ENCODE data around the gene ATOH8. TPM values are rescaled to one million over a fixed set of nuclear protein-coding genes. Genes with fewer than 3 reads are reported as not detected.

ATOH8 gene
- total and polyA plus RNA-seq, 2 donors (not counting 3 experiments of a cell fraction or from before 2014, with no cell fraction given): 10.3 to 12.8 TPM

- FAIRE-seq (no peak), DNase-seq (ENCODE audit: low read depth, low spot score) (no peak)
- Histone ChIP-seq H3K36me3 (ENCODE audit: control insufficient read depth in 2 of 2, extremely low read depth in 1 of 2, insufficient read depth in 2 of 2, low read length in 2 of 2) (no peaks in the 10 kb centered on the region), H3K9me3 (replicated peaks; ENCODE audit: control insufficient read depth, insufficient read depth, low read length) (no peaks in the 10 kb centered on the region), H3K9ac (replicated peaks; ENCODE audit: extremely low read depth, insufficient read depth, low read length) (no peak overlapping the region), H3K27ac (ENCODE audit: insufficient read depth, low read depth, low read length) (no peak overlapping the region), H3K4me3 (replicated peaks in 1 of 3; ENCODE audit: insufficient read depth in 1 of 3, low read depth in 1 of 3, low read length in 3 of 3) (no peak overlapping the region), H3K9me1 (replicated peaks; ENCODE audit: control insufficient read depth, extremely low read depth, insufficient read depth, low read length) (no peaks in the 10 kb centered on the region), H2AFZ (ENCODE audit: low read depth, low read length) (peak overlapping the region; percentile 31), H4K20me1 (replicated peaks; ENCODE audit: control insufficient read depth, extremely low read depth, insufficient read depth, low read length) (no peaks in the 10 kb centered on the region), H3K4me1 (ENCODE audit: control insufficient read depth, extremely low read depth, insufficient read depth, low read length) (peaks cover 26% of the 10 kb centered on the region), H3K4me2 (ENCODE audit: insufficient read depth, low read length) (no peak overlapping the region), H3K27me3 (ENCODE audit: control insufficient read depth in 2 of 2, insufficient read depth in 2 of 2, low read length in 2 of 2) (no peaks in the 10 kb centered on the region), H3K79me2 (ENCODE audit: control insufficient read depth, insufficient read depth, low read length) (no peaks in the 10 kb centered on the region)
- TF ChIP-seq JUN (IDR thresholded peaks at IDR 0.05; ENCODE audit: borderline replicate concordance, insufficient read depth, insufficient read length, low read depth): no peak
- TF ChIP-seq POLR2AphosphoS5 (IDR thresholded peaks at IDR 0.05; ENCODE audit: insufficient read depth, low read depth, low read length): no peak
- no peak for TF ChIP-seq POLR2A (IDR thresholded peaks at IDR 0.05; ENCODE audit: low read depth, low read length)
- no peak for TF ChIP-seq MYC (IDR thresholded peaks at IDR 0.05; ENCODE audit: low read depth, low read length)
- TF ChIP-seq CTCF (IDR thresholded peaks at IDR 0.05; ENCODE audit: extremely low read depth in 1 of 2, insufficient read depth in 1 of 2, low read depth in 1 of 2, low read length in 2 of 2): no peak
- no peak for TF ChIP-seq FOS (IDR thresholded peaks at IDR 0.05; ENCODE audit: borderline replicate concordance, insufficient read depth, low read length)
- no peak for TF ChIP-seq MAX (IDR thresholded peaks at IDR 0.05; ENCODE audit: insufficient read depth, insufficient read length)
- TF ChIP-seq EZH2 (IDR thresholded peaks at IDR 0.05; ENCODE audit: borderline replicate concordance, low read depth, low read length, severe bottlenecking): no peak
- no peak for TF ChIP-seq GATA2 (IDR thresholded peaks at IDR 0.05; ENCODE audit: insufficient read depth, insufficient read length, low read depth, low read length)
- dilution Hi-C loops (cut with MboI; ENCODE audit: extremely low pct_ligation_motif_present, low sequenced_read_pairs): loop anchor here (25.0 kb wide), 1 partner anchor 106 kb away; no protein-coding TSS in a partner anchor
- POLR2A ChIA-PET: no interaction called here
- intact Hi-C loops (cut with micrococcal nuclease): no loop called here
- CTCF ChIA-PET: interaction anchor here (1.0 to 8.8 kb wide), 6 partner anchors 9 to 70 kb away, joined by 3 to 138 read pairs (median 59); no protein-coding TSS in a partner anchor
- no TSS peak for BruUV-seq (replicated peaks)
Measured at GRCh38 chr2:85706063-85706462, 47.7 kb upstream of the ATOH8 start.

Measured in endothelial cell of umbilical vein (primary cell).